NK-92 (cell line): ENCODE measurements around the gene TMEM184A.

ENCODE experiments used
- DNase-seq: peaks from one replicate; lab custom pipeline; 2025; ENCODE audit not compliant: unreplicated experiment; lab: John Stamatoyannopoulos, UW

TMEM184A gene

DNA sequence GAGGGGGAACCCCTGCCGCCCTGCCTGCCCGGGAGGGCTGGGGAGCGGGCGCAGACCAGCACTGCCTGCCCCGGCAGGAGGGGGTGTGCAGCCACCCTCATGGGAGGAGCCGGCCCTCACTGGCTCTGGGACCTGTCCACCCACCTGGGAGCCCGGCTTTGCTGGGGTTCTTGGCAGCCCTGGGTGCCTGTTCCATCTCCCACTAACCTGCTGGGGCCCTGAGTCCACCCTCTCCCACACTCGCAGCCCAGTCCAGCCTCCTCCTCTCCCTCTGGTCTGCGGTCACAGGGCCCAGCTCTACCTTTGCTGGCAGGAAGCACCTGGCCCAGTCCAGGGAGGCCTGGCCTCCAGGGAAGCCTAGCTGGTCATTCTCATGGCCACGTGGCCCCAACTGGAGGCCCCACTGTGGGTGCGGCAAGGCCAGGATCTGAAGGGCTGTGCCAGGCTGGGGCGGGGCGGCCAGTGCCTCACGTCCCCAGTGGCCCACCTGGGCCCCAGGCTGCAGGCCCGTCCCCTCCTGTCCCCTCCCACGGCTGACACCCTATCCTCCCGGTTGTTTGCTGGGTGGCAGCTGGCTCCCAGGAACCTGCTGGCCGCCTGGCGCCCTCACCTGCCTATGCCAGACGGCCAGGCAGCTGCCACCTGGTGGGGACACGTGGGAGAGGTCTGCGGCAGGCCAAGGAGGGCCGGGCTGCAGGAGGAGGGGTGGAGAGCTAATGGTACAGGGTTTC lies at the start of gene TMEM184A:
Gene TMEM184A (minus strand): TSS at position 393 of the 731 bp plus-strand sequence. CDS start 721 bp downstream, outside the sequence.
- no peak for DNase-seq

DNA sequence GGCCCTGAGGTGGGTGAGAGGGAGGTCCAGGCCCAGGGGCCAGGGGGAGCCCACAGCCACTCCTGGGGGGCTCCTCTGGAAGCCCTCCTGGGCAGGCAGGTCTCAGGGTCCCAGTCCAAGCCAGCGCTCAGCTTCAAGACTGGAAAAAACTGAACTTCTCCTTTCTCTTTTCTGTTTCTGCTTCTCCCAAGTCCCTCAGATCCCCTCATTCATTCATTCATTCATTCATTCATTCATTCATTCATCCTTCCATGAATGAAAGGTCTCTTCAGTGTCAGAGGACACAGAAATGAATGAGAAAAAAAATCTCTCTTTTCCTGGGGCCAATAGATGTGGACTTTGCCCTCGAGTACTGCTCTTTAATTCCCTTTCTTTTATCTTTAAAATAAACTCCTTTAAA lies 48.4 kb upstream of the TMEM184A start:
- DNase-seq = no peak

GRCh38 chr7:1603346-1604225 lies 47.6 kb upstream of the TMEM184A start:
- no peak for DNase-seq

GRCh38 chr7:1602386-1602785 lies 46.4 kb upstream of the TMEM184A start:
- no peak for DNase-seq

DNA sequence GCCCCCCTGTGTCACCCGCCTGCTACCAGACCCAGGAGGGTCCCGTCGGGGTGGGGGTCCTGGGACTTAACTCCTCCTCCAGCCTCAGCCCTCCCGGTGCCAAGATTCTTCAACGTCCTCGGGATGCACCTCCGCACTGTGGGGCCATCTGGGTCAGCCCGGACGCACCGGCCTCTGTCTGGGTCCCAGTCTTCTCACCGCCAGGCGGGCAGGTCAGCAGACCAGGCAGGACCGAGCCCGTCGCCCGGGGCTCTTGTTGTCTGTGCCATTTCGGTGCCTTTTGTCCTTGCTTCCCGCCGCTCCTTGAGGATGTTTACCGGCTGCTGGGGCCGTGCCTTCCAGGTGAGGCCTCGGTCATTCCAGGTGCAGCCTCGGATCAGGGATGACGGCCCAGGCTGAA lies 46.0 kb upstream of the TMEM184A start:
- no peak for DNase-seq

DNA sequence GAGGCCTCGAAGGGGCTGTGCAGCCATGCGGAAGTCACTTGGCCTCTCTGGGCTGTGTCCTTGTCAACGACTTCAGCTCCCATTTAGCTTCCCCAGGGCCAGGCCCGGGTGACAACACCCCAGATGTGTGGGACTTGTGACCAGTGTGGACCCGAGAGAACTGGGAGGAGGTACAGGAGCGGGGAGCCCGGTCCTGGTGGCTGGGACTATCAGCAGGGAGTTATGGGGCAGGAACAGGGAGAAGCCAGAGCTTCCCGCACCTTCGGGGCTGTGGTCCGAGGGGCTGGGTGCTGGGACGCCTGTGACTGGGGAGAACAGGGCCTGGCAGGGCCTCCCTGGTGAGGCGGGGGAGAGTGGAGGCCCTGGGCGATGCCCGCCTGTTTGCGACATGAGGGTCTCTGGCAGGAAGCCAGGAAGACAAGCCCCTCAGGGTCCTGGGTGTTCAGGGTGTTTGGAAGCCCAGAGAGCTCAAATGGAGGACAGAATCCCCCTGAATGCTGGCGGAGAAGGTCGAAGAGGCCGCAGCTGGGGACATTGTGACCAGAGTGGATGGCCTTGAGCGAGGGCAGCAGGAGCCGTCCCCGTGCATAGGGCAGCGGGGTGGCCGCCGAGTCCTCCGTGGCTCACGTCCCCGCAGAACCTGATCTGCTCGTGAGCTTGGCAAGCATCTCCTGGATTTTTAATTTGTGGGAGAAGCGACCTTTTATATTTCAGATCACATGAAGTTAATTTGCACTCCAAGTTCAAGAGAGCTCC lies 43.8 kb upstream of the TMEM184A start:
- no peak for DNase-seq

GRCh38 chr7:1598961-1599639 lies 43.1 kb upstream of the TMEM184A start:
- DNase-seq = no peak

GRCh38 chr7:1598286-1598685 lies 42.3 kb upstream of the TMEM184A start:
- no peak for DNase-seq

- no peak for DNase-seq
These were observed 41.8 kb upstream of the TMEM184A start for GRCh38 chr7:1597791-1598190.

GRCh38 chr7:1597066-1597760 lies 41.2 kb upstream of the TMEM184A start:
- no peak for DNase-seq

DNA sequence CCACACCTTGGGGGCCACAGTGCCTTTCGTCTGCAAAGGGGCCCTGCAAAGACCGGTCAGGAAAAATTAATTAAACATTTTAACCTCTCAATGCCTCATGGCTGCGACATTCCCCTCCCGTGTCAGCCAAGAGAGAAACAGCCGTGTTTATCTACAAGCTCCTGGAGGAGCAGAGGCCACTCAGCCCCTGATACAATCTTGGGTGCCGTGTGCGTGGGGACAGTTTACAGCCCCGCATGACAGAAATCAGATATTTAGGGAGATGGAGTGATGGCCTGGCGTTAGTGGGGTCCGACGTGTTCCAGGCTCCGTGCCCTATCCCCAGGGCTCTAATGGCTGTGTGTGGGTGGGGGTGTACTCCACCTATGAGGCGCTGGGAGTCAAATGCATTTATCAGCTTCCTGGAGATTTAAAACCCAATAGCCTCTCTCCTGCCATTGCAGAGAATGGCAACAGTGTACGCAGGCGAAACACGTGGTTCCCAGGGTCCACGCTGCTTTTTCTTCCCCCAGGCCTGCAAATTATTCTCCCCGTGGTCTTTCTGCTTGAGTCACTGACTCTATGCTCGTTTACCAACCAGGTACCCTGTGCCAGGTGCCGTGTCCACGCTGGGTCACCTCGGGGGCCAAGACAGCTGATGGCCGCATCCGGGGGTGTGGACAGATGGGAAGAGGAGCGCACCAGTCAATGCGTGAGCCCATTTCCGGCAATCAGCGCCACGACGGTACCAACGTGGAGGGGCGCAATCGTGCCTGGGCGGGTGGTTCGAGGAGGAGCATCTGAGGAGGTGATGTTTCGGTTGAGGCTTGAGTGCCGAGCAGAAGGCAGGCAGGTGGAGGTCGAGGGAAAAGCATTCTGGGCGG lies 40.4 kb upstream of the TMEM184A start:
- DNase-seq = no peak

DNA sequence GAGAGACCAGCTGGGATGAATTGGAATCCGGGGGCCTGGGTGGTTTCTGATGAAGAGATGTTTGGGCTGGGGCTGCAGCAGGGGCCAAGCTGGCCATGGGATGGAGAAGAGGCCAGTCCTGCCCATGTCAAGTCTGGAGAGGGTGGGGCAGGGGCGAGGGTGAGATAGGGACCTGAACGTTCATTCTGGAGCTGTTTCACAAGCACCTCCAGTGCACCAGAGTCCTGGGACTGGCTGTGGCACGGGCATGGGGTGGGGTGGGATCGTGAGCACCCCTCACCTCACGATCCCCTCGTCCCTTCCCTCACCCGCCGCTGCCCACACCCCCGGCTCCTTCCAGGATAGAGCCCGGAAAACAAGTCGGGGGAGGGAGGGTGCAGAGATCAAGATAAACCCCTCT lies 39.6 kb upstream of the TMEM184A start:
- DNase-seq = no peak

DNA sequence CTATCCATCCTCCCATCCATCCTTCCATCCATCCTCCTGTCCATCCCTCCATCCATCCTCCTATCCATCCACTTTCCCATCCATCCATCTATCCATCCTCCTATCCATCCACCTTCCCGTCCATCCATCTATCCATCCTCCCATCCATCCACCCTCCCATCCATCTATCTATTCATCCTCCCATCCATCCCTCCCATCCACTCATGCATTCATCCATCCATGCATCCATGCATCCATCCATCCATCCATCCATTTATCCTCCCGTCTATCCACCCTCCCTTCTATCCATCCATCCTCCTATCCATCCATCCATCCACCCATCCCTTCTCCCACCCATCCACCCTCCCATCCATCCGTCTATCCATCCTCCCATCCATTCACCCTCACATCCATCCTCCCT lies 39.0 kb upstream of the TMEM184A start:
- DNase-seq = no peak

DNA sequence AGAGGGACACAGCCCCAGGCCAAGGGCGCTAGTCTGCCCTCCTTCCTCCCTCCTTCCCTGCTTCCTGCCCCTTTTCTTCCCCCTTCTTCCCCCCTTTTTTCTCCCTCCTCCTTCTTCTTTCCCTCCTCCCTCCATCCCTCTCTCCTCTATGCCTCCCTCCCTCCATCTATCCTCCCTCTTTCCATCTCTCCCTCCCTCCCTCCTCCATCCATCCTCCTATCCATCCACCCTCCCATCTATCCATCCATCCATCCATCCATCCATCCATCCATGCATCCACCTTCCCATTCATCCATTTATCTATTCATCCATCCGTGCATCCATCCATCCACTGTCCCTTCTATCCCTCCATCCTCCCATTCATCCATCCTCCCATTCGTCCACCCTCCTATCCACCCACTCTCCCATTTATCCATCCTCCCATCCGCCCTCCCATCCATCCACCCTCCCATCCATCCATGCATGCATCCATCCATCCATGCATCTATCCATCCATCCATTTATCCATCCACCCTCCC lies 38.0 kb upstream of the TMEM184A start:
- DNase-seq = no peak

GRCh38 chr7:1593091-1593866 lies 37.3 kb upstream of the TMEM184A start:
- no peak for DNase-seq

DNA sequence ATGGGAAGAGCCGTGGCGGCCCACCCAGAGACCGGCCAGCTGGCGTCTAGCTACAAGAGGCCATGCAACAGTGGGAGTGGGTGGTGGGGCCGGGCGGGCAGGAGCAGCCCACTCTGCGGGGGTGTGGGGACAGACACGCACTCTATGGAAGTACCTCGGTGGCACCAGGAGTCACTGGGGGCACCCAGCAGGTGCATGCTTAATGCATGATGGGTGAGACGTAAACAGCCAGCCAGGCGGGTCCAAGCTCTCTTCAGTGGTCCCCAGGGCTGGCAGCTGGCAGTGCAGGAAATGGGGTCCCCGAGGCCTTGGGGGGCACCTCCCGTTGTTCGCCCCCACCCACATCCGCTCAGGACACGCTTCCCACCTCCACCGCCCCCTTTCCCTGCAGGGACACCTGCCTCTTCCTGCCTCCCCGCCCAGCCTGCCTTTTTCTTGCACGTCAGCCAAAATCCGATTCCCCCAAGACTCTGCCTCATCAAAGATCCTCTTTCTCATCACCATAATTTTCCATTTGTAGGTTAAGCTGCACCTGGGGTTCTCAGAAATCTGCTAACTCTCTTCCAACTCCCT lies 36.4 kb upstream of the TMEM184A start:
- no peak for DNase-seq

- DNase-seq = no peak
These were observed 35.9 kb upstream of the TMEM184A start for GRCh38 chr7:1591876-1592275.

GRCh38 chr7:1591396-1591795 lies 35.4 kb upstream of the TMEM184A start:
- DNase-seq = no peak
